IMR-90 (cell line): ENCODE results near the gene PACSIN2. TPM values are rescaled to one million over a fixed set of nuclear protein-coding genes. Genes with fewer than 3 reads are reported as not detected.

Source experiments
- ATAC-seq: fragments of 200-7000 bp; cut with Tn5 transposase; 2 replicates; pipeline ENCODE4 v1.9.1; 2020; ENCODE audit warnings: low read depth, mild to moderate bottlenecking, moderate library complexity
- BruUV-seq: library from RNA; stranded (reverse); fragments of 400-500 nt; replicated peaks from 2 replicates; lab custom pipeline; 2021; lab: Mats Ljungman, UMichigan
- CTCF ChIA-PET: fragments of 300-600 bp; formaldehyde crosslinking; extraction: SDS; loops from one replicate; lab custom pipeline; 2021; ENCODE audit warnings: antibody characterized with exemption; lab: Yijun Ruan, JAX
- POLR2A ChIA-PET: fragments of 300-600 bp; sonication (Branson Sonifier 250); formaldehyde crosslinking; loops from one replicate; lab custom pipeline; 2022; ENCODE audit warnings: antibody characterized with exemption; ENCODE audit not compliant: unreplicated experiment; lab: Charles Lee
- DNase-seq: peaks from one replicate; pipeline ENCODE4 v3.0.0; 2013
- H2AFZ ChIP-seq: replicated peaks from 2 replicates; pipeline ENCODE3; 2013; ENCODE audit warnings: low read length, mild to moderate bottlenecking; ENCODE audit not compliant: poor library complexity
- H2AK5ac ChIP-seq: 2 replicates; pipeline ENCODE4 v1.6.1; 2013; ENCODE audit warnings: low read depth, low read length, inconsistent platforms
- H2AK9ac ChIP-seq: replicated peaks from 2 replicates; pipeline ENCODE3; 2013; ENCODE audit warnings: mild to moderate bottlenecking, low read depth, low read length, moderate library complexity; ENCODE audit not compliant: poor library complexity
- H2BK120ac ChIP-seq: 2 replicates; pipeline ENCODE4 v1.6.1; 2013; ENCODE audit warnings: low read depth, low read length, inconsistent platforms
- H2BK15ac ChIP-seq: 3 replicates; pipeline ENCODE4 v1.6.1; 2013; ENCODE audit warnings: low read depth, low read length, inconsistent platforms
- H2BK20ac ChIP-seq: 2 replicates; pipeline ENCODE4 v1.6.1; 2013; ENCODE audit warnings: low read depth, mild to moderate bottlenecking, inconsistent platforms, low read length, moderate library complexity
- H2BK5ac ChIP-seq: 2 replicates; pipeline ENCODE4 v1.6.1; 2013; ENCODE audit warnings: mild to moderate bottlenecking, low read depth, low read length, inconsistent platforms; ENCODE audit not compliant: poor library complexity, severe bottlenecking
- H3K14ac ChIP-seq: replicated peaks from 2 replicates; pipeline ENCODE4 v1.6.1; 2013; ENCODE audit warnings: low read depth, low read length, inconsistent platforms
- H3K18ac ChIP-seq: 2 replicates; pipeline ENCODE4 v1.6.1; 2013; ENCODE audit warnings: low read depth, low read length, control low read depth
- H3K23ac ChIP-seq: 2 replicates; pipeline ENCODE4 v1.6.1; 2013; ENCODE audit warnings: low read depth, low read length, inconsistent platforms
- H3K27ac ChIP-seq: 2 replicates; pipeline ENCODE4 v1.5.1; 2013; ENCODE audit warnings: mild to moderate bottlenecking, control low read depth, low read length; ENCODE audit not compliant: insufficient read depth
- H3K27me3 ChIP-seq: 2 replicates; pipeline ENCODE4 v1.6.1; 2013; ENCODE audit warnings: low read length; ENCODE audit not compliant: control insufficient read depth, insufficient read depth
- H3K36me3 ChIP-seq: 2 replicates; pipeline ENCODE4 v1.6.1; 2013; ENCODE audit warnings: low read length, mixed read lengths; ENCODE audit not compliant: control insufficient read depth, insufficient read depth
- H3K4ac ChIP-seq: 2 replicates; pipeline ENCODE4 v1.6.1; 2013; ENCODE audit warnings: low read depth, low read length, inconsistent platforms
- H3K4me1 ChIP-seq: 2 replicates; pipeline ENCODE4 v1.6.1; 2013; ENCODE audit warnings: low read length, mixed read lengths; ENCODE audit not compliant: control insufficient read depth, insufficient read depth
- H3K4me2 ChIP-seq: 2 replicates; pipeline ENCODE4 v1.6.1; 2013; ENCODE audit warnings: low read depth, mild to moderate bottlenecking, control low read depth, low read length, moderate library complexity
- H3K4me3 ChIP-seq: 2 replicates; pipeline ENCODE4 v1.5.1; 2013; ENCODE audit warnings: low read depth, mild to moderate bottlenecking, control low read depth, low read length, moderate library complexity; ENCODE audit not compliant: insufficient read depth
- H3K56ac ChIP-seq: 2 replicates; pipeline ENCODE4 v1.6.1; 2013; ENCODE audit warnings: low read length, inconsistent platforms; ENCODE audit not compliant: insufficient read depth; ENCODE audit errors: extremely low read depth
- H3K79me1 ChIP-seq, 2 experiments: 2 replicates each; pipeline ENCODE4 v1.6.1; 2013; ENCODE audit warnings: low read length in 2 of 2, inconsistent platforms in 1 of 2, low read depth in 1 of 2
- H3K9ac ChIP-seq: 2 replicates; pipeline ENCODE4 v1.6.1; 2013; ENCODE audit warnings: low read depth, low read length, control low read depth
- H3K9me1 ChIP-seq: 2 replicates; pipeline ENCODE4 v1.6.1; 2013; ENCODE audit warnings: low read length, inconsistent platforms; ENCODE audit not compliant: insufficient read depth
- H3K9me3 ChIP-seq: 2 replicates; pipeline ENCODE4 v1.6.1; 2013; ENCODE audit warnings: low read length; ENCODE audit not compliant: control insufficient read depth, insufficient read depth
- H4K20me1 ChIP-seq: 2 replicates; pipeline ENCODE4 v1.6.1; 2013; ENCODE audit warnings: low read length, inconsistent platforms; ENCODE audit not compliant: insufficient read depth
- H4K5ac ChIP-seq: 2 replicates; pipeline ENCODE4 v1.6.1; 2013; ENCODE audit warnings: mild to moderate bottlenecking, low read depth, low read length, control low read depth
- H4K8ac ChIP-seq, 2 experiments: 2 replicates each; pipeline ENCODE4 v1.6.1; 2013; ENCODE audit warnings: low read depth in 2 of 2, low read length in 2 of 2, control low read depth in 1 of 2, inconsistent platforms in 1 of 2
- H4K91ac ChIP-seq: 2 replicates; pipeline ENCODE4 v1.6.1; 2013; ENCODE audit warnings: low read depth, low read length, inconsistent platforms; ENCODE audit not compliant: insufficient read depth
- BHLHE40 ChIP-seq: fragments of 150-350 bp; IDR thresholded peaks from 2 replicates; pipeline ENCODE4 v1.6.1; 2016; ENCODE audit warnings: mild to moderate bottlenecking, low read depth, low read length
- CEBPB ChIP-seq: IDR thresholded peaks from 2 replicates; pipeline ENCODE4 v1.6.1; 2012; ENCODE audit warnings: low read depth, low read length, improper control_type of control experiment
- CHD1 ChIP-seq: IDR thresholded peaks from 2 replicates; pipeline ENCODE4 v1.6.1; 2012; ENCODE audit warnings: low read depth, low read length, improper control_type of control experiment
- CTCF ChIP-seq: conservative IDR thresholded peaks from 2 replicates; pipeline ENCODE4 v1.5.1; 2012; ENCODE audit warnings: mild to moderate bottlenecking, low read depth, low read length, improper control_type of control experiment
- FOS ChIP-seq: fragments of 150-350 bp; IDR thresholded peaks from 2 replicates; pipeline ENCODE4 v1.6.1; 2016; ENCODE audit warnings: low read depth, low read length
- MAFK ChIP-seq: IDR thresholded peaks from 2 replicates; pipeline ENCODE4 v1.6.1; 2012; ENCODE audit warnings: low read depth, low read length, improper control_type of control experiment
- MAZ ChIP-seq: IDR thresholded peaks from 2 replicates; pipeline ENCODE4 v1.6.1; 2012; ENCODE audit warnings: low read depth, mild to moderate bottlenecking, low read length, improper control_type of control experiment, moderate library complexity, borderline replicate concordance
- MXI1 ChIP-seq: IDR thresholded peaks from 2 replicates; pipeline ENCODE4 v1.6.1; 2012; ENCODE audit warnings: low read depth, mild to moderate bottlenecking, low read length, moderate library complexity, borderline replicate concordance
- NFE2L2 ChIP-seq: fragments of 150-350 bp; IDR thresholded peaks from 2 replicates; pipeline ENCODE4 v1.6.1; 2016; ENCODE audit warnings: low read depth, mild to moderate bottlenecking, low read length
- POLR2A ChIP-seq: IDR thresholded peaks from 2 replicates; pipeline ENCODE4 v1.6.1; 2012; ENCODE audit warnings: mild to moderate bottlenecking, low read depth, low read length
- RAD21 ChIP-seq: IDR thresholded peaks from 2 replicates; pipeline ENCODE4 v1.6.1; 2012; ENCODE audit warnings: low read length, improper control_type of control experiment
- RFX5 ChIP-seq: IDR thresholded peaks from 2 replicates; pipeline ENCODE4 v1.8.0; 2012; ENCODE audit warnings: low read depth, mild to moderate bottlenecking, low read length, moderate library complexity
- SMC3 ChIP-seq: fragments of 150-350 bp; IDR thresholded peaks from 2 replicates; pipeline ENCODE4 v1.6.1; 2016; ENCODE audit warnings: low read depth, mild to moderate bottlenecking, antibody characterized with exemption, low read length, moderate library complexity
- WGBS, 2 experiments: methylation state at CpG; one replicate each; pipeline versions ENCODE4 v1.1.5 to v1.1.7; 2013; ENCODE audit warnings: missing lambda C conversion rate in 2 of 2; ENCODE audit not compliant: insufficient read length in 1 of 2; ENCODE audit errors: extremely low coverage in 2 of 2; 5-methylcytosine and 5-hydroxymethylcytosine counted together
- dilution Hi-C: fragments of 300-500 bp; cut with HindIII; formaldehyde crosslinking; loops from one replicate; pipeline ENCODE4 v1.14.3; 2018; ENCODE audit warnings: low sequenced_read_pairs; ENCODE audit not compliant: unreplicated experiment
- in situ Hi-C: fragments of 300-500 bp; cut with MboI; formaldehyde crosslinking; loops from 3 replicates; pipeline ENCODE4 v1.14.3; 2019; ENCODE audit warnings: low sequenced_read_pairs, inconsistent platforms, mixed read lengths
- intact Hi-C: fragments of 100-400 bp; cut with micrococcal nuclease; formaldehyde crosslinking; loops from 2 replicates; pipeline ENCODE4 v1.10.0; 2022
- polyA plus RNA-seq, 3 experiments: library from polyadenylated mRNA; depleted of rRNA; stranded (reverse); fragments of >200 nt; gene quantifications; 2 replicates each; pipeline ENCODE4 v1.2.3, GENCODE V29; 2012; ENCODE audit warnings: low replicate concordance in 1 of 3
- total RNA-seq: library from RNA; depleted of rRNA; stranded (reverse); fragments of >200 nt; gene quantifications from 2 replicates; pipeline ENCODE4 v1.2.3, GENCODE V29; 2012
- TF ChIP-seq, protein P1 (sequence below): fragments of 150-350 bp; IDR thresholded peaks from 2 replicates; pipeline ENCODE4 v1.6.1; 2017; ENCODE audit warnings: mild to moderate bottlenecking, antibody characterized with exemption, low read length, low read depth

Gene PACSIN2
- total and polyA plus RNA-seq, 2 of the 4 experiments (the other 2 are of a cell fraction), result 85.0 to 118 TPM

DNA sequence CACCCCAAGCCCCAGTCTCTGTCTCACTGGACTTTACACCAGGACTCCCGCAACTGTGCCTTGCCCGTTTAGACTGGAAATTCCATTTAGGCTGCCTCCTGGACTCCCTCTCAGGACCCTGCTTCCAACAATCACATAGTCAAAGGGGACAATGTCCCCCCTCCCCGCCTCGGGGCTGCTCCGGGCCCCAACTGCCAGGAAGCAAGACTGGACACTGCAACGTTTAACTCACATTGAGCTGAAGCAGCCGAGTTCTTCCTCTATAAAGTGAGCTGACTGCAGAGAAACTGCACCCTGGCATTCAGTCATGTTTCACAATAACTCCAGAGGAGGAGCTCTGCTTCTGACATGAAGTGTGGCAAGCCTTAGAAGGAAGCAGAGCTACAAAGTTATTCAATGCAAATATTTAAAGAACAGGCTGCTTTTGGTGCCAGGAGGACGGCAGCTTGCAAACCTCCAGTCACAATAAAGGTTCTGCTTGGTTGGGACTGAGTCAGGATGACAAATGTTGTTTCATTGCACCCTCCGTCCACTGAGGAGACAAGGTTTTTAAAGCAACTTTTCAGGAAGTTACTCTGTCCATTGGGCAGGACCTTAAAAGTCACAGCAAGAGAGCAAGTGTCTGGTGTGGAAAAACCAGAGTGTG, 19.9 kb downstream of the PACSIN2 start:
- Histone ChIP-seq H2BK5ac (peak overlapping the region; percentile 95), H3K4me3 (peak overlapping the region; percentile 29; the same call in 1 of the 2 replicates), H2AK5ac (peak overlapping the region; percentile 93), H3K36me3 (no peaks in the 10 kb centered on the region), H3K9me3 (no peaks in the 10 kb centered on the region), H3K9ac (peak overlapping the region; percentile 90), H3K27me3 (no peaks in the 10 kb centered on the region), H3K27ac (peak overlapping the region; percentile 98), H4K20me1 (peaks cover 34% of the 10 kb centered on the region), H3K18ac (peak overlapping the region; percentile 83), H3K23ac (peak overlapping the region; percentile 97), H2AK9ac (peak overlapping the region; percentile 74), H3K4me1 (peaks cover 41% of the 10 kb centered on the region), H2BK120ac (peak overlapping the region; percentile 82), H4K91ac (peak overlapping the region; percentile 89), H4K5ac (peak overlapping the region; percentile 73), H2BK20ac (peak overlapping the region; percentile 79), H4K8ac (peak overlapping the region; percentile 29 to 92; a peak in 3 of 4 replicates), H3K79me1 (peaks cover 17 to 85% of the 10 kb centered on the region in 2 experiments), H3K56ac (peak overlapping the region; percentile 93), H3K4ac (peak overlapping the region; percentile 96), H2BK15ac (peak overlapping the region; percentile 57; the same call in 2 of the 3 replicates), H3K14ac (peak overlapping the region; percentile 96), H2AFZ (peak overlapping the region; percentile 6), H3K9me1 (peaks cover 43% of the 10 kb centered on the region), H3K4me2 (peak overlapping the region; percentile 78)
- BruUV-seq, result no TSS peak
- 7% methylated on average over 3 of the region's 9 CpGs; no CpG with 5 or more reads in 1 of the 2 experiments for WGBS, 2 experiments
- ChIA-PET CTCF (interaction anchor here (0.6 to 0.7 kb wide), 2 partner anchors 31 to 74 kb away, joined by 4 to 5 read pairs; no protein-coding TSS in a partner anchor), POLR2A (interaction anchor here (0.6 to 1.0 kb wide), 4 partner anchors 13 to 379 kb away, joined by 3 to 5 read pairs (median 4); no protein-coding TSS in a partner anchor)
- DNase-seq (peak; percentile 94), ATAC-seq (peak; percentile 72)
- dilution Hi-C loops (no loop called here), in situ Hi-C loops (no loop called here), intact Hi-C loops (loop anchor here (2.0 kb wide), 1 partner anchor 20 kb away; the partner anchor contains the start of gene PACSIN2)
- TF ChIP-seq CHD1 (no peak), MXI1 (0 out of 2 replicates have a peak, but pooled peaks have one; percentile 26), CTCF (no peak), CEBPB (peak; percentile 98), FOS (no peak), MAFK (no peak), POLR2A (peak; percentile 57), RAD21 (no peak), NFE2L2 (peak; percentile 55), SMC3 (0 out of 2 replicates have a peak, but pooled peaks have one; percentile 8), RFX5 (no peak), BHLHE40 (peak; percentile 23; the same call in 1 of the 2 replicates), MAZ (0 out of 2 replicates have a peak, but pooled peaks have one; percentile 26)
- TF ChIP-seq, protein P1, sequence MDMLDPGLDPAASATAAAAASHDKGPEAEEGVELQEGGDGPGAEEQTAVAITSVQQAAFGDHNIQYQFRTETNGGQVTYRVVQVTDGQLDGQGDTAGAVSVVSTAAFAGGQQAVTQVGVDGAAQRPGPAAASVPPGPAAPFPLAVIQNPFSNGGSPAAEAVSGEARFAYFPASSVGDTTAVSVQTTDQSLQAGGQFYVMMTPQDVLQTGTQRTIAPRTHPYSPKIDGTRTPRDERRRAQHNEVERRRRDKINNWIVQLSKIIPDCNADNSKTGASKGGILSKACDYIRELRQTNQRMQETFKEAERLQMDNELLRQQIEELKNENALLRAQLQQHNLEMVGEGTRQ, result no peak
